NK-92 (cell line): ENCODE results near the gene HNRNPM.
"Not testable (repeated sequence)": the region's sequence is repeated elsewhere in the genome, so short reads cannot be mapped to it uniquely, and the experiment has no call there.

Experiments used
- DNase-seq: peaks from one replicate; lab custom pipeline; 2025; ENCODE audit not compliant: unreplicated experiment; lab: John Stamatoyannopoulos, UW

The HNRNPM gene

GRCh38 chr19:8425331-8425730 is 19.4 kb upstream of the HNRNPM start:
- DNase-seq, result not testable (repeated sequence)

- DNase-seq, result no peak
Measured at GRCh38 chr19:8426283-8426682, 18.5 kb upstream of the HNRNPM start.

GRCh38 chr19:8429044-8429443 is 15.7 kb upstream of the HNRNPM start:
- no peak for DNase-seq

GRCh38 chr19:8429826-8430225 is 14.9 kb upstream of the HNRNPM start:
- no peak for DNase-seq

GRCh38 chr19:8430650-8431049 is 14.1 kb upstream of the HNRNPM start:
- DNase-seq, result no peak

GRCh38 chr19:8438236-8438635 is 6.5 kb upstream of the HNRNPM start:
- no peak for DNase-seq

GRCh38 chr19:8441725-8442544 is 2.8 kb upstream of the HNRNPM start:
- no peak for DNase-seq

GRCh38 chr19:8444140-8444676 is 567 bp upstream of the HNRNPM start:
- not testable (repeated sequence) for DNase-seq

GRCh38 chr19:8445488-8446001 is 770 bp downstream of the HNRNPM start:
- DNase-seq, result no peak

- DNase-seq, result no peak
Measured at GRCh38 chr19:8446061-8446709, 1.4 kb downstream of the HNRNPM start.

GRCh38 chr19:8449830-8450229 is 5.1 kb downstream of the HNRNPM start:
- DNase-seq, result no peak

GRCh38 chr19:8451377-8451776 is 6.6 kb downstream of the HNRNPM start:
- no peak for DNase-seq

GRCh38 chr19:8451885-8452284 is 7.1 kb downstream of the HNRNPM start:
- DNase-seq, result no peak

- DNase-seq, result no peak
Measured at GRCh38 chr19:8452446-8453123, 7.8 kb downstream of the HNRNPM start.

GRCh38 chr19:8453616-8454015 is 8.8 kb downstream of the HNRNPM start:
- no peak for DNase-seq

GRCh38 chr19:8454218-8454617 is 9.4 kb downstream of the HNRNPM start:
- no peak for DNase-seq

GRCh38 chr19:8455018-8455417 is 10.2 kb downstream of the HNRNPM start:
- no peak for DNase-seq

GRCh38 chr19:8456064-8456463 is 11.3 kb downstream of the HNRNPM start:
- DNase-seq, result no peak

- DNase-seq, result no peak
Measured at GRCh38 chr19:8457209-8457608, 12.4 kb downstream of the HNRNPM start.

- no peak for DNase-seq
Measured at GRCh38 chr19:8457827-8458226, 13.1 kb downstream of the HNRNPM start.

- DNase-seq, result no peak
Measured at GRCh38 chr19:8458380-8458779, 13.6 kb downstream of the HNRNPM start.
